ENCODE measurements around the gene PANK3.

GRCh38 chr5:168604436-168604835 is 25.3 kb upstream of the PANK3 start:
- TF ChIP-seq, protein P1, sequence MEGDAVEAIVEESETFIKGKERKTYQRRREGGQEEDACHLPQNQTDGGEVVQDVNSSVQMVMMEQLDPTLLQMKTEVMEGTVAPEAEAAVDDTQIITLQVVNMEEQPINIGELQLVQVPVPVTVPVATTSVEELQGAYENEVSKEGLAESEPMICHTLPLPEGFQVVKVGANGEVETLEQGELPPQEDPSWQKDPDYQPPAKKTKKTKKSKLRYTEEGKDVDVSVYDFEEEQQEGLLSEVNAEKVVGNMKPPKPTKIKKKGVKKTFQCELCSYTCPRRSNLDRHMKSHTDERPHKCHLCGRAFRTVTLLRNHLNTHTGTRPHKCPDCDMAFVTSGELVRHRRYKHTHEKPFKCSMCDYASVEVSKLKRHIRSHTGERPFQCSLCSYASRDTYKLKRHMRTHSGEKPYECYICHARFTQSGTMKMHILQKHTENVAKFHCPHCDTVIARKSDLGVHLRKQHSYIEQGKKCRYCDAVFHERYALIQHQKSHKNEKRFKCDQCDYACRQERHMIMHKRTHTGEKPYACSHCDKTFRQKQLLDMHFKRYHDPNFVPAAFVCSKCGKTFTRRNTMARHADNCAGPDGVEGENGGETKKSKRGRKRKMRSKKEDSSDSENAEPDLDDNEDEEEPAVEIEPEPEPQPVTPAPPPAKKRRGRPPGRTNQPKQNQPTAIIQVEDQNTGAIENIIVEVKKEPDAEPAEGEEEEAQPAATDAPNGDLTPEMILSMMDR (IDR thresholded peaks at IDR 0.05 in 8 of 11, conservative IDR thresholded peaks at IDR 0.05 in 3 of 11), result no peak
- TF ChIP-seq POLR2A (IDR thresholded peaks at IDR 0.05), result no peak

Measured in spleen (tissue), 7 donors.